KG1 (cell line): ENCODE results near the gene GALNT10.

Experiments
- DNase-seq: peaks from one replicate; lab custom pipeline; 2025; lab: John Stamatoyannopoulos, UW

Gene GALNT10

GRCh38 chr5:154447089-154447725 is 256.7 kb downstream of the GALNT10 start:
- no peak for DNase-seq

- no peak for DNase-seq
Observed at GRCh38 chr5:154449786-154450185, 259.3 kb downstream of the GALNT10 start.

GRCh38 chr5:154451957-154452356 is 261.4 kb downstream of the GALNT10 start:
- DNase-seq: no peak

GRCh38 chr5:154455585-154455984 is 265.1 kb downstream of the GALNT10 start:
- DNase-seq: no peak

DNA sequence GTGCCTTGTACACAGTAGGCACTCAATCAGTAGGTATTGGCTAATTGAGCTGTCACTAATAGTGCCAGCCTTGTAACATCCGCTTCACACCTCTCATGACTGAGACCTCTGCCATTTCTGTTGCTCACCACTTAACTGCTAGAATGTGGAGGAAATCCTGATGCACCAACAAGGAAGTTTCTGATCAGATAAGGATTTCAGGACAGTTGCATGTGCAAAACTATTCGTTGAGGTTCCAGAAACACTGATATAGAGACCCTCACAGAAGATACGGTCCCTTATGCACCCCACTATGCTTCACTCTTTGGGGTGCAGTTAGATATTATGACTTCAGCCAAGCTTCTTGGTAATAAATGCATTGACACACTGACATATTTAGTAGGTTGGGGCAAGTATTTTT is 266.0 kb downstream of the GALNT10 start:
- DNase-seq: no peak

GRCh38 chr5:154459015-154459414 is 268.5 kb downstream of the GALNT10 start:
- no peak for DNase-seq

DNA sequence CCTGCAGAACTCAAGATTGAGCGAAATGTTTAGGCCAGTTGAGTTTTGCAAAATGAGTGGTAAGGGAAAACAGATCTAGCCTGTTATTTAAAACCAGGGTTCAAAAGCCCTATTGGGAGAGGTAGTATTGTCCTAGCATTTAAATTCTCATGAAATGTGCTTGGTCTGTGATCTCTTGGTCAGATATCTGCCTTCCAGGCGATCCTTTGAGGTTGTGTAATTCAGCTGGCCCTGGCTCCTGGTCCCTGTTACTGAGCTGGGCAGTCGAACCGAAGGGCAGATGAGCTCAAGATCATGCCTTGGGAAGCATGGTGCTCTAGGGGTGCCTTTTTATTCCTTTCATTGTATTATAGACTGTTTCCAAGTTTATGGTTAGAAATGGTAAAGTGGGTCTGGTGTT is 269.6 kb downstream of the GALNT10 start:
- DNase-seq: no peak

DNA sequence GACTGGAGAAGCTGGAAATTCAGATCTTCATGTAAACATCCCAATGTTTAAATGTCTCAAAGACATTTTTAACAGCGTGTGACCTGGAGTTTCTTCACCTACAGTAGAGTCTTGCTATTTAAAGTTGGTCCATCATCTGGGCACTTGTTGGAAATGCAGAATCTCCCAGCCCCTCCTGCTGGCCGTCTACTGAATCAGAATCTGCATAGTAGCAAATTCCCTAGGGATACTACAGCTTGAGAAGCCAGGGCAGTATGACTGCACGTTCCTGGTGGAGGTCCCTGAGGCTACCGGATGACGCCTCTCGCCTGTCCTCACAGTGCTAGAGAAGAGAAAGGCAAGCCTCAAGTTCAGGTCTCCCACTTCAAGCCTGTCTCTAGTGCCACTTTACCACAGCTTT is 271.0 kb downstream of the GALNT10 start:
- no peak for DNase-seq

DNA sequence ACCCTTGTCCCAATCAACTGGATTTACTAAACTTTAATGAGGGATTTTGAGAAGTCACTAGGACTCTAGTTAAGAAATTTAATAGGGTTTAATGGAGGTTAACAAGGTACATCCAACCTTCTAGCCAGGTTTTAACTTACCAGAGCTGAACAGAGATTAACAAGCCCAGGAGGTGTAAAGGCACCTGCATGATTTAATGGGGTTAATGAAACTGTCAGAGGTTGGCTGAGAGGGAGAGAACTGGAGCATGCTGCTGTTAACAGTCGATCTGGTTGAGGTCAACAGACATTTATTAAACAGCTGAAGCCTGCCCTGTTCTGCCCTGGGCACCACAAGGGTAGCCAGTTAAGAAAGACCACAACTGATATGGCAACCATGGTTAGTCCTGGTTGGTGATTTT is 273.9 kb downstream of the GALNT10 start:
- DNase-seq: no peak

DNA sequence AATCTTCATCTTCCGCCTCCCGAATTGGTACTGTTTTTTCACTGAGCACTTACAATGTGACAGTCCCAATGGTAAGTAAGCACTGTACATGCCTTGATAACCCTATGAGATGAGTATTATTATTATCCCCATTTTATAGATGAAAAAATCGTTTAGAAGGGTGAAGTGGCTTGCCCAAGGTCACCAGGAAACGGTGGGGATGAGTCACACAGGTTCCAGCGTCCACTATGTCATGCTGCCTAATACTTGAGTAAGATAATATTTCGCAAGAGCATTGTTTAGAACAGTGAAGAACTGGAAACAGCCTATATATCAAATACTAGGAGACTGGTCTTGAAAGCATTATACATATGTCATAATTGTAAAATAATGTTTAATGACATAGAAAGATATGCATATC is 274.6 kb downstream of the GALNT10 start:
- DNase-seq: no peak

GRCh38 chr5:154466147-154466546 is 275.6 kb downstream of the GALNT10 start:
- DNase-seq: no peak

- DNase-seq: no peak
Observed at GRCh38 chr5:154466671-154467070, 276.1 kb downstream of the GALNT10 start.

DNA sequence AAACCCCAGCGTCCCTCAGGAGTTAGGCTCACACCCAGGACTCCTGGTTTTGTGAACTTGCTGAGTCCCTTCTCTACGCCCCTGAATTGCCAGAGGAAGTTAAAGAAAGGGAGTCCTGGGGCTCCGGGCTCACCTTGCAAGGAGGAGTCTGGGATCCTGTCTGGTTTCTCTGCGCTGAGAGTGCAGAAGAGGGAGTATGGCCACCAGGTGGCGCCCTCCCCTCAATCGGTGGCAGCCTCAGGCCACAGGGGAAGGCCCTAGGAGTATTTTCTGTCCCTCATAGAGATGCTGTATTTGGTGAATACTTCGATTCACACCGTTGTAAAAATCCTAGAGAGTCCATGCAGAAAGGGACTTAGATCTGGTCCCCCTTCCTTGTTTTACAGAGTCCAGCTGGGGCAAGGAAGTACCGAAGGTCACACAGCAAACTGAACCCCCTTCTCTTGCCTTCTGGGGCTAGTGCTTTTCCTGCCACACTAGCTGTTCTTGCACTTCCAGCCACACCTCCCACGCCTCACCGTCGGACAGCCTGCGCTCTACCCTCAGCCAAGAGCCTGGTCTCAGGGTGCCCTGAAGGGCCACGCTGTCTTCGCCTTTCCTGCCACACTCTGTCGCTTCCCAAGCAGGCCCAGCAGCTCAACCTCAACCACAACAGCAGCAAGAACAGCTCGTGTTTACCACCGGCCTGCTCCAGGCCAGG is 277.3 kb downstream of the GALNT10 start:
- DNase-seq: no peak

- DNase-seq: no peak
Observed at GRCh38 chr5:154470137-154470536, 279.6 kb downstream of the GALNT10 start.
